HEK293 (cell line): ENCODE data around the gene DNMBP.
A peak's percentile ranks its signal among the peaks of the same experiment; 100 is the strongest.
"Not testable (repeated sequence)": the region's sequence is repeated elsewhere in the genome, so short reads cannot be mapped to it uniquely, and the experiment has no call there.

ENCODE experiments used
- CTCF ChIA-PET: fragments of 350-600 bp; formaldehyde crosslinking; extraction: SDS; loops from one replicate; lab custom pipeline; 2021; ENCODE audit warnings: antibody characterized with exemption; lab: Yijun Ruan, JAX
- POLR2A ChIA-PET: fragments of 300-600 bp; formaldehyde crosslinking; extraction: SDS; loops from one replicate; lab custom pipeline; 2020; ENCODE audit warnings: antibody characterized with exemption, inconsistent platforms; lab: Yijun Ruan, JAX
- H3K27ac ChIP-seq: fragments of 200-500 bp; sonication (Bioruptor generic); 2 replicates; pipeline ENCODE4 v1.5.1; 2014; ENCODE audit warnings: low read depth, low read length, control low read depth, inconsistent platforms; ENCODE audit errors: extremely low read depth
- H3K36me3 ChIP-seq, 2 experiments: fragments of 200-500 bp in 1 of 2; sonication (Bioruptor generic) in 1 of 2; 1 replicate in 1 of 2; 2 replicates in 1 of 2; pipeline ENCODE4 v1.5.1; 2014 to 2017; ENCODE audit warnings: inconsistent platforms in 2 of 2, low read length in 2 of 2; ENCODE audit not compliant: control insufficient read depth in 2 of 2, insufficient read depth in 1 of 2
- H3K4me1 ChIP-seq: fragments of 200-500 bp; sonication (Bioruptor generic); 2 replicates; pipeline ENCODE4 v1.5.1; 2014; ENCODE audit warnings: mild to moderate bottlenecking, low read length, inconsistent platforms; ENCODE audit not compliant: control insufficient read depth, insufficient read depth
- H3K4me3 ChIP-seq: 2 replicates; pipeline ENCODE4 v1.5.1; 2011; ENCODE audit warnings: low read depth, mild to moderate bottlenecking, control low read depth, low read length, moderate library complexity
- H3K9me3 ChIP-seq: fragments of 200-500 bp; sonication (Bioruptor generic); 2 replicates; pipeline ENCODE4 v1.5.1; 2014; ENCODE audit warnings: low read depth, low read length, inconsistent platforms; ENCODE audit not compliant: control insufficient read depth, insufficient read depth
- KLF10 ChIP-seq: fragments of 450-650 bp; IDR thresholded peaks from 2 replicates; pipeline ENCODE4 v1.5.1; 2018; ENCODE audit warnings: missing biosample characterization, mild to moderate bottlenecking, missing genetic modification characterization
- MZF1 ChIP-seq: fragments of 450-650 bp; formaldehyde crosslinking; IDR thresholded peaks from 2 replicates; pipeline ENCODE4 v1.5.1; 2017; ENCODE audit warnings: missing biosample characterization, missing genetic modification characterization, borderline replicate concordance
- OSR2 ChIP-seq: fragments of 450-650 bp; formaldehyde crosslinking; IDR thresholded peaks from 2 replicates; pipeline ENCODE4 v1.5.1; 2016; ENCODE audit warnings: missing biosample characterization, missing genetic modification characterization
- OVOL3 ChIP-seq: fragments of 450-650 bp; formaldehyde crosslinking; IDR thresholded peaks from 2 replicates; pipeline ENCODE4 v1.5.1; 2016; ENCODE audit warnings: missing biosample characterization, missing genetic modification characterization
- REPIN1 ChIP-seq: fragments of 450-650 bp; formaldehyde crosslinking; IDR thresholded peaks from 2 replicates; pipeline ENCODE4 v1.5.1; 2017; ENCODE audit warnings: missing biosample characterization, missing genetic modification characterization, low read depth
- SCRT2 ChIP-seq: fragments of 450-650 bp; formaldehyde crosslinking; IDR thresholded peaks from 2 replicates; pipeline ENCODE4 v1.5.1; 2016; ENCODE audit warnings: missing biosample characterization, missing genetic modification characterization
- SP3 ChIP-seq: fragments of 450-650 bp; formaldehyde crosslinking; IDR thresholded peaks from 2 replicates; pipeline ENCODE4 v1.5.1; 2016; ENCODE audit warnings: missing biosample characterization, missing genetic modification characterization
- SP7 ChIP-seq: fragments of 450-650 bp; formaldehyde crosslinking; IDR thresholded peaks from 2 replicates; pipeline ENCODE4 v1.5.1; 2016; ENCODE audit warnings: missing biosample characterization, missing genetic modification characterization
- ZBTB17 ChIP-seq: fragments of 450-650 bp; formaldehyde crosslinking; IDR thresholded peaks from 2 replicates; pipeline ENCODE4 v1.5.1; 2016; ENCODE audit warnings: missing biosample characterization, missing genetic modification characterization
- ZNF114 ChIP-seq: fragments of 450-650 bp; formaldehyde crosslinking; IDR thresholded peaks from 2 replicates; pipeline ENCODE4 v1.5.0; 2017; ENCODE audit warnings: missing biosample characterization, missing genetic modification characterization
- ZNF174 ChIP-seq: fragments of 450-650 bp; formaldehyde crosslinking; IDR thresholded peaks from 2 replicates; pipeline ENCODE4 v1.5.0; 2017; ENCODE audit warnings: missing biosample characterization, mild to moderate bottlenecking, missing genetic modification characterization
- ZNF324 ChIP-seq: fragments of 450-650 bp; formaldehyde crosslinking; IDR thresholded peaks from 2 replicates; pipeline ENCODE4 v1.5.1; 2016; ENCODE audit warnings: missing biosample characterization, missing genetic modification characterization
- ZNF350 ChIP-seq: fragments of 450-650 bp; formaldehyde crosslinking; IDR thresholded peaks from 2 replicates; pipeline ENCODE4 v1.5.0; 2017; ENCODE audit warnings: missing biosample characterization, mild to moderate bottlenecking, missing genetic modification characterization
- ZNF366 ChIP-seq: fragments of 450-650 bp; formaldehyde crosslinking; conservative IDR thresholded peaks from 2 replicates; pipeline ENCODE4 v1.5.1; 2016; ENCODE audit warnings: missing biosample characterization, missing genetic modification characterization
- ZNF501 ChIP-seq: fragments of 450-650 bp; formaldehyde crosslinking; IDR thresholded peaks from 2 replicates; pipeline ENCODE4 v1.5.1; 2016; ENCODE audit warnings: missing biosample characterization, missing genetic modification characterization
- ZNF629 ChIP-seq: fragments of 450-650 bp; formaldehyde crosslinking; IDR thresholded peaks from 2 replicates; pipeline ENCODE4 v1.5.1; 2017; ENCODE audit warnings: missing biosample characterization, missing genetic modification characterization
- ZNF660 ChIP-seq: fragments of 450-650 bp; IDR thresholded peaks from 2 replicates; pipeline ENCODE4 v1.5.1; 2018; ENCODE audit warnings: missing biosample characterization, mild to moderate bottlenecking, missing genetic modification characterization
- ZNF830 ChIP-seq: fragments of 450-650 bp; IDR thresholded peaks from 2 replicates; pipeline ENCODE4 v1.5.0; 2018; ENCODE audit warnings: missing biosample characterization, missing genetic modification characterization, low read depth, mild to moderate bottlenecking, moderate library complexity
- TF ChIP-seq, protein P1 (sequence below): fragments of 450-650 bp; formaldehyde crosslinking; IDR thresholded peaks from 2 replicates; pipeline ENCODE4 v1.5.1; 2017; ENCODE audit warnings: missing biosample characterization, missing genetic modification characterization
- TF ChIP-seq, protein P2 (sequence below): fragments of 450-650 bp; formaldehyde crosslinking; IDR thresholded peaks from 2 replicates; pipeline ENCODE4 v1.5.1; 2016; ENCODE audit warnings: missing biosample characterization, missing genetic modification characterization
- TF ChIP-seq, protein P3 (sequence below): fragments of 450-650 bp; formaldehyde crosslinking; IDR thresholded peaks from 2 replicates; pipeline ENCODE4 v1.5.1; 2016; ENCODE audit warnings: missing biosample characterization, missing genetic modification characterization, low read depth
- TF ChIP-seq, protein P4 (sequence below): fragments of 450-650 bp; formaldehyde crosslinking; IDR thresholded peaks from 2 replicates; pipeline ENCODE4 v1.5.1; 2016; ENCODE audit warnings: missing biosample characterization, missing genetic modification characterization

DNMBP gene

DNA sequence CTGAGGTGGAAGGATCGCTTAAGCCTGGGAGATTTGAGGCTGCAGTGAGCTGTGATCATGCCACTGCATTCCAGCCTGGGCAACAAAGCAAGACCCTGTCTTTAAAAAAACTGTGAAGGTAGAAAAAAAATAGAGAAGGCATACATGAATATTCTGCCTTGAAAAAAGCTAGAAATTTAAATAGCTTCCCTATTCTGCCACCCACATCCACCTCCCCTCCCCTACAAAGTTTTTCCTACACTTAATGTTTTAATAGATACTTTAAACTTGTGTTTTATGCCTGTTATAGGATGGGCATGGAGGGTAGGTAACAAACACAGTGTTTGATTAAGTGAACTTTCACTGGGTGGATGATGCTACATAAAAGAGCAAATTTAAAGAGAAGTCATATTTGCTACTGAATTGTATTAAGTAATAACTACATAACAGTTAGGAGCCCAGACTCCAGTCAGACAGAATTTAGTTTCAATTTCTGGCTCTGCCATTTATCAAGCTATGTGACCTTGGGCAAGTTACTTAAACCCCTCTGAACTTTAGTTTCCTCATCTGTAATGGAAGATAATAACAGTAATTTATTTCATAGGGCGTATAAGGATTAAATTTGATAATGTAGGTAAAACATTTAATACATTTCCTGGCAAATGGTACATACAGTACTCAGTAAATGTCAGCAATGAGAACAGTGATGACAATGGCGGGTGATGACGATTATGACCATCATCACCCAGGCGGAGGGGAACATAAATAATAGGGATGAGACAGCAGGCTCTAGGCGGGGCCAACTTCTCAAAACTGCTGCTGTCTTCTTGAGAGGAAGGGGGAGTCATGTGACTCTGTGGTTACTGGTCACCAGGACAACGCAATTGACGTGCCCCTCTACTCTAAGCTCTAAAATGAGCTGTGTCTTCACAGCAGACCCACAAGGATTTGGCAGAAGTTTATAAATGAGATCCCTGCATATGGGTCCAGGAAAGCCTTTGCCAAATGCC is 15.8 kb downstream of the DNMBP start (continued):
- TF ChIP-seq, protein P1, sequence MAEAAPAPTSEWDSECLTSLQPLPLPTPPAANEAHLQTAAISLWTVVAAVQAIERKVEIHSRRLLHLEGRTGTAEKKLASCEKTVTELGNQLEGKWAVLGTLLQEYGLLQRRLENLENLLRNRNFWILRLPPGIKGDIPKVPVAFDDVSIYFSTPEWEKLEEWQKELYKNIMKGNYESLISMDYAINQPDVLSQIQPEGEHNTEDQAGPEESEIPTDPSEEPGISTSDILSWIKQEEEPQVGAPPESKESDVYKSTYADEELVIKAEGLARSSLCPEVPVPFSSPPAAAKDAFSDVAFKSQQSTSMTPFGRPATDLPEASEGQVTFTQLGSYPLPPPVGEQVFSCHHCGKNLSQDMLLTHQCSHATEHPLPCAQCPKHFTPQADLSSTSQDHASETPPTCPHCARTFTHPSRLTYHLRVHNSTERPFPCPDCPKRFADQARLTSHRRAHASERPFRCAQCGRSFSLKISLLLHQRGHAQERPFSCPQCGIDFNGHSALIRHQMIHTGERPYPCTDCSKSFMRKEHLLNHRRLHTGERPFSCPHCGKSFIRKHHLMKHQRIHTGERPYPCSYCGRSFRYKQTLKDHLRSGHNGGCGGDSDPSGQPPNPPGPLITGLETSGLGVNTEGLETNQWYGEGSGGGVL (tag by site-specific recombination) = 0 out of 2 replicates have a peak, but pooled peaks have one; percentile 23
- TF ChIP-seq, protein P2, sequence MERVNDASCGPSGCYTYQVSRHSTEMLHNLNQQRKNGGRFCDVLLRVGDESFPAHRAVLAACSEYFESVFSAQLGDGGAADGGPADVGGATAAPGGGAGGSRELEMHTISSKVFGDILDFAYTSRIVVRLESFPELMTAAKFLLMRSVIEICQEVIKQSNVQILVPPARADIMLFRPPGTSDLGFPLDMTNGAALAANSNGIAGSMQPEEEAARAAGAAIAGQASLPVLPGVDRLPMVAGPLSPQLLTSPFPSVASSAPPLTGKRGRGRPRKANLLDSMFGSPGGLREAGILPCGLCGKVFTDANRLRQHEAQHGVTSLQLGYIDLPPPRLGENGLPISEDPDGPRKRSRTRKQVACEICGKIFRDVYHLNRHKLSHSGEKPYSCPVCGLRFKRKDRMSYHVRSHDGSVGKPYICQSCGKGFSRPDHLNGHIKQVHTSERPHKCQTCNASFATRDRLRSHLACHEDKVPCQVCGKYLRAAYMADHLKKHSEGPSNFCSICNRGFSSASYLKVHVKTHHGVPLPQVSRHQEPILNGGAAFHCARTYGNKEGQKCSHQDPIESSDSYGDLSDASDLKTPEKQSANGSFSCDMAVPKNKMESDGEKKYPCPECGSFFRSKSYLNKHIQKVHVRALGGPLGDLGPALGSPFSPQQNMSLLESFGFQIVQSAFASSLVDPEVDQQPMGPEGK (tag by site-specific recombination) = peak; percentile 46; the same call in 1 of the 2 replicates
- TF ChIP-seq MZF1 (tag by site-specific recombination) (peak; percentile 52; the same call in 1 of the 2 replicates), ZNF501 (no peak), SP7 (peak; percentile 83), ZNF324 (tag by site-specific recombination) (peak; percentile 50; the same call in 1 of the 2 replicates), ZNF174 (tag by site-specific recombination) (no peak), ZNF629 (tag by site-specific recombination) (peak; percentile 95), KLF10 (tag by site-specific recombination) (peak; percentile 50; the same call in 1 of the 2 replicates), ZNF366 (tag by site-specific recombination) (peak; percentile 83), SP3 (tag by site-specific recombination) (peak; percentile 34; the same call in 1 of the 2 replicates), ZNF350 (no peak), ZBTB17 (tag by site-specific recombination) (peak; percentile 39)
- TF ChIP-seq, protein P3, sequence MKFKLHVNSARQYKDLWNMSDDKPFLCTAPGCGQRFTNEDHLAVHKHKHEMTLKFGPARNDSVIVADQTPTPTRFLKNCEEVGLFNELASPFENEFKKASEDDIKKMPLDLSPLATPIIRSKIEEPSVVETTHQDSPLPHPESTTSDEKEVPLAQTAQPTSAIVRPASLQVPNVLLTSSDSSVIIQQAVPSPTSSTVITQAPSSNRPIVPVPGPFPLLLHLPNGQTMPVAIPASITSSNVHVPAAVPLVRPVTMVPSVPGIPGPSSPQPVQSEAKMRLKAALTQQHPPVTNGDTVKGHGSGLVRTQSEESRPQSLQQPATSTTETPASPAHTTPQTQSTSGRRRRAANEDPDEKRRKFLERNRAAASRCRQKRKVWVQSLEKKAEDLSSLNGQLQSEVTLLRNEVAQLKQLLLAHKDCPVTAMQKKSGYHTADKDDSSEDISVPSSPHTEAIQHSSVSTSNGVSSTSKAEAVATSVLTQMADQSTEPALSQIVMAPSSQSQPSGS (tag by site-specific recombination) = peak; percentile 26; the same call in 1 of the 2 replicates

DNA sequence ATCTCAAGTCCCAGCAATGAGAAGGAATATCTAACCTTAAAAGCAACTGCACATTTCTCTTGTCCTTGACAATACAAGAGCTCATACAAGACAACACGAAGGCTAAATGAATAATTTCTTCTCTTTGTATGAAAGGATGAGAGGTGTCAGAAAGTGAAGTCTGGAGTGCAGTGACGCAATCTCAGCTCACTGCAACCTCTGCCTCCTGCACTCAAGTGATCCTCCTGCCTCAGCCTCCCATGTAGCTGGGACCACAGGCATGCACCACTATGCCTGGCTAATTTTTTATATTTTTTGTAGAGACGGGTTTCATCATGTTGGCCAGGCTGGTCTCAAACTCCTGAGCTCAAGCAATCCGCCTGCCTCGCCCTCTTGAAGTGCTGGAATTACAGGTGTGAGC is 24.1 kb downstream of the DNMBP start:
- H3K36me3 ChIP-seq, H3K27ac ChIP-seq, H3K9me3 ChIP-seq, H3K4me3 ChIP-seq, POLR2A ChIA-PET: not testable (repeated sequence)
- CTCF ChIA-PET = interaction anchor here (0.7 to 1.3 kb wide), 3 partner anchors 60 to 120 kb away, joined by 3 read pairs; no protein-coding TSS in a partner anchor
- H3K4me1 ChIP-seq = peaks cover 10% of the 10 kb centered on the region

DNA sequence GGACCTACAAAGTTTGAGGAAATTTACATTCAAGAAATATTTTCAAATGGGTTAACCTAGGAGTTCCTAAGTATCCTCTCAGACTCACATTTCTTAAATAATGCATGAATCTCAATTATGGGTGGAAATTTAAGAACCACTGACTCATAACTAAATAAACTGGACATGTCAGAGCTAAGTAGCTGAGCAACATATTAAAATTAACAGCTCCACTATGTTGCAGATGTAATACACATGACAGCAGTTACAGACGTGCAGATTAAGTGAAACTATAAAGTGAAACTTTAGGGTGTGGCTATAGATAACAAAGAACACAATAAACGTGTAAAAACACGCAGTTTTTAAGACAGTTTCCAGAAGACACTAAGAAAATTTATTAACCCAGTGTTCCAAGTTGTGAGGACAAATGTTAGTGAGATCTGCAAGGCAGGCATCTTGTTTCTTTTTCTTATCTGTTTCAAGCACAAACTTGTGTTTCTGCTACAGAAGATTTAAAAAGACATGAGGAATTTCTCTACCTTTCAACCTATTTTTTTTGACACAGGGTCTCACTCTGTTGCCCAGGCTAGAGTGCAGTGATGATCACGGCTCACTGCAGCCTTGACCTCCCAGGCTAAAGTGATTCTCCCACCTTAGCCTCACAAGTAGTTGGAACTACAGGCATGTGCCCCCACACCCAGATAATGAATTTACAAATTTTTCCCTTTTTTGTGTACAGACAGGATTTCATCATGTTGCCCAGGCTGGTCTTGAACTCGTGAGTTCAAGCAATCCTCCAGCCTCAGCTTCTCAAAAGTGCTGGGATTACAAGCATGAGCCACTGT is 25.3 kb downstream of the DNMBP start:
- CTCF ChIA-PET = interaction anchor here (0.5 to 1.5 kb wide), 9 partner anchors 9 to 139 kb away, joined by 3 to 4 read pairs (median 3); partner anchors contain the start of gene DNMBP
- POLR2A ChIA-PET = interaction anchor here (1.1 to 1.2 kb wide), 2 partner anchors 10 to 62 kb away, joined by 3 read pairs; no protein-coding TSS in a partner anchor
- peaks cover 10% of the 10 kb centered on the region for H3K4me1 ChIP-seq
- TF ChIP-seq ZNF830 (tag by site-specific recombination) = no peak
- TF ChIP-seq ZNF660 = peak; percentile 24; the same call in 1 of the 2 replicates
- no peak for TF ChIP-seq ZNF114 (tag by site-specific recombination)
- TF ChIP-seq SCRT2 (tag by site-specific recombination) = peak; percentile 31; the same call in 1 of the 2 replicates
- TF ChIP-seq OSR2 (tag by site-specific recombination) = peak; percentile 72
- TF ChIP-seq OVOL3 (tag by site-specific recombination) = 0 out of 2 replicates have a peak, but pooled peaks have one; percentile 56
- TF ChIP-seq REPIN1 (tag by site-specific recombination) = no peak
- TF ChIP-seq SP3 (tag by site-specific recombination) = 0 out of 2 replicates have a peak, but pooled peaks have one; percentile 8
- TF ChIP-seq, protein P4, sequence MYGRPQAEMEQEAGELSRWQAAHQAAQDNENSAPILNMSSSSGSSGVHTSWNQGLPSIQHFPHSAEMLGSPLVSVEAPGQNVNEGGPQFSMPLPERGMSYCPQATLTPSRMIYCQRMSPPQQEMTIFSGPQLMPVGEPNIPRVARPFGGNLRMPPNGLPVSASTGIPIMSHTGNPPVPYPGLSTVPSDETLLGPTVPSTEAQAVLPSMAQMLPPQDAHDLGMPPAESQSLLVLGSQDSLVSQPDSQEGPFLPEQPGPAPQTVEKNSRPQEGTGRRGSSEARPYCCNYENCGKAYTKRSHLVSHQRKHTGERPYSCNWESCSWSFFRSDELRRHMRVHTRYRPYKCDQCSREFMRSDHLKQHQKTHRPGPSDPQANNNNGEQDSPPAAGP (tag by site-specific recombination) = 0 out of 2 replicates have a peak, but pooled peaks have one; percentile 22

More for the DNA sequence above, 25.3 kb downstream of the DNMBP start:
- H3K36me3 ChIP-seq = no peaks in the 10 kb centered on the region
- H3K9me3 ChIP-seq = no peaks in the 10 kb centered on the region
- H3K27ac ChIP-seq = 0 out of 2 replicates have a peak overlapping the region, but pooled peaks have one; percentile 19
- no peak overlapping the region for H3K4me3 ChIP-seq
